ENCODE data around the gene TMEM62.
"Not testable (repeated sequence)": the region's sequence is repeated elsewhere in the genome, so short reads cannot be mapped to it uniquely, and the experiment has no call there.

TMEM62 gene

DNA sequence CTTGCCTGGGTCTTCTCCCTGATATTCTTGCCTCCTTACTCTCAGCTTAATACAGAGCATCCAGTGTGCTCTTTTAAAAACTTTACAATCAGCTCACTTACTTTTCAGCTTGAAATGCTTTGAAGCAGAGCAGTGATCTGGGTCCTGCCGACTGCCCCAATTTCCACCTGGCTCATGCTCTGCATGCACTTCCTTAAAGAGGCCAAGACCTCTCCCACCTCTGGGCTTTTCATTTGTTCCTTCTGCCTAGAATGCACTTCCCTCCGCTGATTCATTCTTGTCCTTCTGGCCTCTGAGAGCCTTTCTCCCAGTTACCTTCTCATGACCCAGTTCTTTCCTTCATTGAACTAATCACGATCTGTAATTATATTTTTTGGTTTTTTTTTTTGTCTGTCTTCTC lies 49.9 kb downstream of the TMEM62 start:
- DNase-seq (ENCODE audit: low read depth): no peak

- DNase-seq (ENCODE audit: low read depth): no peak
These were observed 51.2 kb downstream of the TMEM62 start for GRCh38 chr15:43184407-43185124.

- peak; percentile 84 for DNase-seq (ENCODE audit: low read depth)
These were observed 52.0 kb downstream of the TMEM62 start, which contains the start of gene CCNDBP1 for GRCh38 chr15:43185157-43186002. TSS of gene CCNDBP1 (plus strand) at chr15:43185403. CDS start at chr15:43185499, 96 bp downstream.

DNA sequence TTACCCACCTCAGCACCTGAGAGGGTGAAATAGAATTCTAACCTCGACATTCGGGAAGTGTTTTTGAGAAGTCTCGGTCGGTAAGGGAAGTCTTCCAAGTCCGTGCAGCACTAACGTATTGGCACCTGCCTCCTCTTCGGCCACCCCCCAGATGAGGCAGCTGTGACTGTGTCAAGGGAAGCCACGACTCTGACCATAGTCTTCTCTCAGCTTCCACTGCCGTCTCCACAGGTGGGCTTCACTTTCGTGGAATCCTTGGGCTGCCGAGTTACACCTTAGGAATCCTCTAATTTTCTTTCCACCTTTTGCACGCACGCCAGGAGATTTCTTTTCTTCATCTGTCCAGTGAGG lies 52.6 kb downstream of the TMEM62 start:
- no peak for DNase-seq (ENCODE audit: low read depth)

- no peak for DNase-seq (ENCODE audit: low read depth)
These were observed 54.3 kb downstream of the TMEM62 start for GRCh38 chr15:43187544-43188155.

DNA sequence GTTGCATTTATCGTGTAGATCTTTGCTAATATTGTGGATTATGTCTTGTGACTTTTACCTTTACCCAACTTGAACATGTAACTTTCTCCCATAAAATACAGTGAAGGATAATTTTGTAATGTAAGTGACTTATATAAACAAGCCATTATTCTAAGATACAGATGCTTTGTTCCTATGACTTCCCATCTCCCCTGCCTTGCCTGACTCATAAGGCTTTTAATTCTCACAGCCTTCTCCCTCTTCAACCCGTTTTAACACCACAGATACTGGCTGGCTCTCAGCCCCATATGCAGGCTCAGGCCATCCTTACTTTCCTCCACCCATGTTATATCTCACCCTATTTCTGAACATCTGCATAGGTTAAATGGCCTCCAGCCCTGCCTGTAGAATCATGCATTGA lies 55.9 kb downstream of the TMEM62 start:
- no peak for DNase-seq (ENCODE audit: low read depth)

DNA sequence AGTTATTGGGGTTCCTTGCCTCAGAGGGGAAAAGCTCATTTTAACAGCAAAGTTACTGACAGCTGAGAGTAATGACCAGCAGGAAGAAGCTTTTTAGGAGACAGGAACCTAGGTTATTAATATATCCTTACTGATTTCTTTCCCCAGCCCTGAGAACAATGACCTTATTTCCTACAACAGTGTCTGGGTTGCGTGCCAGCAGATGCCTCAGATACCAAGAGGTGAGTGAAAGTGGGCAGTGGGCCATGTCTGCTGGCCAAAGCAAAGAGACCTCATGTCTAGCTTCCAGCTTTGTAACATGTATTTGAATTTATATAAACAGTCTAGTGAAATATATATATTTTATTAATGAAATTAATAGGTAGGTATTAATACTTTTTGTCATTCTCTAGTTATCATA lies 56.8 kb downstream of the TMEM62 start:
- no peak for DNase-seq (ENCODE audit: low read depth)

- no peak for DNase-seq (ENCODE audit: low read depth)
These were observed 60.3 kb downstream of the TMEM62 start for GRCh38 chr15:43193710-43194109.

GRCh38 chr15:43194795-43195194 lies 61.4 kb downstream of the TMEM62 start:
- DNase-seq (ENCODE audit: low read depth): no peak

DNA sequence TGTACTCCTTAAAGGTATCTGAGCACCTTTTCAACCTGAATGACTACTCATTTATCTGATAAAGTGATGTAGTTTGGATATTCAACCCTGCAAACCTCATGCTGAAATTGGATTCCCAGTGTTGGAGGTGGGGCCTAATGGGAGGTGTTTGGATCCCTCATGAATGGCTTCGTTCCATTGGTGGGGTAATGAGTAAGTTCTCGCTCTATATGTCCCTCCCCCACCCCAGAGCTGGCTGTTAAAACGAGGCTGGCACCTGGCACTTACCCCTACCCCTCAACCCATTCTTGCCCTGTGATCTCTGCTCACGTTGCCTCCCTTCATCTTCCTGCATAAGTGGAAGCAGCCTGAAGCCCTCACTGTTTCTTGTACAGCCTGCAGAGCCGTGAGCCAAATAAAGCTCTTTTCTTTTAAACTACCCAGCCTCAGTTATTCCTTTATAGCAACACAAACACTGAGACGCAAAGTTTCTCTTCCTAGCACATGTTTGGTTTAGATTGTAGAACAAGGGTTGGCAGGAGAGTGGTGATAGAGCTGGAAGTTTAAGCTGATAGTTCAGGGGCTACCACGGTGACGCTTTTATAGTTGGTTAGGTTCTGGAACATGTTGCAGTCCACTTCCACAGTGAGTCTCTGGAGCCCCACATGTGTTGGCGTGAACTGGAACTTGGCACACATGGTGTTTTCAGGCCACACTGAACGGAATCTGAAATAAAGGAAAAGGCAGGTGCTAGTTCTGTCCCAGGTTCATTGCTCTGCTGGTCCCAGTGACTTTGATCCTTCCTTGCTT lies 63.6 kb downstream of the TMEM62 start:
- DNase-seq (ENCODE audit: low read depth): no peak

DNA sequence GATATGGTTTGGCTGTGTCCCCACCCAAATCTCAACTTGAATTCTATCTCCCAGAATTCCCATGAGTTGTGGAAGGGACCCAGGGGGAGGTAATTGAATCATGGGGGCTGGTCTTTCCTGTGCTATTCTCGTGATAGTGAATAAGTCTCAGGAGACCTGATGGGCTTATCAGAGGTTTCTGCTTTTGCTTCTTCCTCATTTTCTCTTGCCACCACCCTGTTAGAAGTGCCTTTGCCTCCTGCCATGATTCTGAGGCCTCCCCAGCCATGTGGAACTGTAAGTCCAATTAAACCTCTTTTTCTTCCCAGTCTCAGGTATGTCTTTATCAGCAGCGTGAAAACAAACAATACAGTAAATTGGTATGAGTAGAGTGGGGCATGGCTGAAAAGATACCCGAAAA lies 64.4 kb downstream of the TMEM62 start:
- DNase-seq (ENCODE audit: low read depth): not testable (repeated sequence)

DNA sequence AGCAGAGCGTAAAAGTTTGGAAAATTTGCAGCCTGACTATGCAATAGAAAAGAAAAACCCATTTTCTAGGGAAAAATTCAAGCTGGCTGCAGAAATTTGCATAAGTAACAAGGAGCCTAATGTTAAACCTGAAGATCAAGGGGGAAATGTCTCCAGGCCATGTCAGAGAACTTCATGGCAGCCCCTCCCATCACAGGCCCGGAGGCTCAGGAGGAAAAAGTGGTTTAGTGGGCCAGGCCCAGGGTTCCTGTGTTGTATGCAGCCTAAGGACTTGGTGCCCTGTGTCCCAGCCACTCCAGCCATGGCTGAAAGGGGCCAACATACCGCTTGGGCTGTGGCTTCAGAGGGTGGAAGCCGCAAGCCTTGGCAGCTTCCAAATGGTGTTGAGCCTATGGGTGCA lies 65.2 kb downstream of the TMEM62 start:
- DNase-seq (ENCODE audit: low read depth): not testable (repeated sequence)

DNA sequence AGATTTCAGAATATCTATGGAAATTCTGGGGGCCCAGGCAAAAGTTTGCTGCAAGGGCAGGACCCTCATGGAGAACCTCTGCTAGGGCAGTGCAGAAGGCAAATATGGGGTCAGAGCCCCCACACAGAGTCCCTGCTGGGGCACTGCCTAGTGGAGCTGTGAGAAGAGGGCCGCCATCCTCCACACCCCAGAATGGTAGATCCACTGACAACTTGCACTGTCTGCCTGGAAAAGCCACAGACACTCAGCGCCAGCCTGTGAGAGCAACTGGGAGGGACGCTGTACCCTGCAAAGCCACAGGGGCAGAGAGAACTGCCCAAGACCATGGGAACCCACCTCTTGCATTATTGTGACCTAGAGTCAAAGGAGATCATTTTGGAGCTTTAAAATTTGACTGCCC lies 65.6 kb downstream of the TMEM62 start:
- DNase-seq (ENCODE audit: low read depth): no peak

DNA sequence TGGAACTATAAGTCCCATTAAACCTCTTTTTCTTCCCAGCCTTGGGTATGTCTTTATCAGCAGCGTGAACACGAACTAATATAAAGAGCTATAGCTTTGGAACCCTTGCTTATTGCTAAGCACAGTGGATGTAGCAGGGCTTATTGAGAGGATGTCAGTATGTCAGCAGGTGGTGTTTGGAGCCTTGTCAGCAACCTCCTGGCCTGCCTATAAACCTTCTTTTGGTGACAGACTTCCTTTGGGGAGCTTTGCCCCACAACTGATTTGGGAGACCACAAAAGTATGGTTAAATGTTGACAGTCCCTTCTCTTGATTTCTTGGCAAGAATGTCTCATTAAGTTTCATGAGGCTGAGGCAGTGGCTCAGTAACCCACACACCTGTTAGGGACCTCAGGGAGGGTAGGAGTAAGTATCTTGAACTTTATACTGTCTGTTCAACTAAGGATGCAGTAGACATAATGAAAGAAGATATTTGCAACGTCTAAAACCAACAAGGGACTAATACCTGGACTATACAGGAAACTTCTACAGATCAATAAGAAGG lies 66.6 kb downstream of the TMEM62 start:
- DNase-seq (ENCODE audit: low read depth): no peak

GRCh38 chr15:43204016-43204901 lies 70.9 kb downstream of the TMEM62 start:
- DNase-seq (ENCODE audit: low read depth): peak; percentile 10

- no peak for DNase-seq (ENCODE audit: low read depth)
These were observed 72.7 kb downstream of the TMEM62 start for GRCh38 chr15:43206054-43206453.

DNA sequence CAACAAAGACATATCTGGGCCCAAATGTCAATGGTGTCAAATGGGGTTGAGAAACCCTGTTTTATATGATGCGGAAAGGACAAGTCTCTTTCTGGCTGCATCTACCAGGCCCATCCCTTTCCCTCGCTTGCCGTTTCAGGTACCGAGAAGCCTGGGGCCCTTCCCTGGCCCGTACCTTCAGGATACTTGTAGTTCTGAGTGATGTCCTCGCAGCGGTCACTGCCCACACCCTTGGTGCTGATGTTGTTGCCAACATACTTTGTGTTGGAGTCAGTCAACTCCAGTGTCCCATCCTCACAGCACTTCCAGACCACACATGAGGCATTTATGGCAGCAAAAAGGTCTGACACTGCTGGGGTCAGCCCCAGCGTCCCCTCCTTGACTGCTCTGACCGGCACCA lies 73.6 kb downstream of the TMEM62 start:
- DNase-seq (ENCODE audit: low read depth): no peak

GRCh38 chr15:43208052-43209002 lies 74.9 kb downstream of the TMEM62 start:
- no peak for DNase-seq (ENCODE audit: low read depth)

DNA sequence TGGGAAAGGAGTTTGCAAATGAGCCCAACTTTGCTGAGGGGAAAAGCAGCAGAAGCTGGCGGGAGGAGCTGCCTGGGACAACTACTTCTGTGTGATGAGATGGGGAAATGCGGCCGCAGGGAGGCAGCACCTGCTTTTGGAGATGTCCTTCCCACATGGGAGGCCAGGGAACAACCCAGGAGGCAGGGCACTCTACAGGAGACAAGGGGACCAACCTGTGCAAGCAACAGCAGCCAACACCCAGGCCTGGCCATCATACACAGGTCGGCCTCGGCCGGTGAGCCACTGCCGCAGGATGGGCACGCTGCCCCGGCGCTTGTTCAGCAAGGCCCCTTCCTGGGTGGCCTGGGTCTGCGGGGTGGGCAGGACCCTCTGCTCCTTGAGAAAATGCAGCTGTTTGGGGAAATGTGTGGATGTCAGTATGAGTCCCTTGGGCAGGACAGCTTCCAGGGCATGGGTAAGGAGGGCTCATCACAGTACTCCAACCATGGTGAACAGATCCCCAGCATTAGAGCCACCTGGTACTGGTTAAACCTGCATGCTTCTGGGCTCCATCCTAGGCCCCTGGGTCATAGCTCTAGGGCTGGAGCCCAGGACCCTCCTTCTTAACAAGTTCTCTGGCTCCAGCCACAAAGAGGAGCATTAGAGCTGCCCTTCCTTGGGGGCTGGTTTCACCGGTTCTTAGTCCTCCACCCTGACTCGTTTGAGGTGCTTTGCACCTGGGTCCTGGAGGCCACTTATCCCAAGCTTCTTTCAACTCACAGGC lies 75.9 kb downstream of the TMEM62 start:
- no peak for DNase-seq (ENCODE audit: low read depth)

All from activated gamma-delta T cell treated with anti-CD3 and anti-CD28 coated beads, Interleukin-2, amount 50 U/mL, for 16 hours (primary cell).